Measurements from ENCODE around the gene PDE3B.
"Not testable (repeated sequence)": the region's sequence is repeated elsewhere in the genome, so short reads cannot be mapped to it uniquely, and the experiment has no call there.

PDE3B gene

DNA sequence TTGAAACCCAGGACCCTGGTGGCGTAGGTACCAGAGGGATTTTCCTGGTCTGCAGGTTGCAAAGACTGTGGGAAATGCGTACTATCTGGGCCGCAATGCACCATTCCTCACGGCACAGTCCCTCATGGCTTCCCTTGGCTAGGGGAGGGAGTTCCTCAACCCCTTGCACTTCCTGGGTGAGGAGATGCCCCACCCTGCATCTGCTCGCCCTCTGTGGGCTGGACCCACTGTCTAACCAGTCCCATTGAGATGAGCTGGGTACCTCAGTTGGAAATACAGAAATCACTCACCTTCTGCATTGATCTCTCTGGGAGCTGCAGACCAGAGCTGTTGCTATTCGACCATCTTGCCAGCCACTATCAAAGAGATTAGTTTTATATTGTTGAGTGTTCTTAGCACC lies 100.1 kb downstream of the PDE3B start:
- not testable (repeated sequence) for H3K27ac ChIP-seq (ENCODE audit: low read depth, low read length, severe bottlenecking); H3K4me1 ChIP-seq (ENCODE audit: control insufficient read depth, insufficient read depth, low read length, poor library complexity, severe bottlenecking); H3K36me3 ChIP-seq (ENCODE audit: control insufficient read depth, insufficient read depth, low read length); H3K9me3 ChIP-seq (ENCODE audit: control insufficient read depth, low read length); H3K4me3 ChIP-seq (ENCODE audit: extremely low read depth, insufficient read depth, low read length, poor library complexity, severe bottlenecking)
- 87 to 100% methylated on average over 4 to 5 of the region's 6 CpGs for WGBS, 2 experiments (ENCODE audit: insufficient coverage in 2 of 2)

DNA sequence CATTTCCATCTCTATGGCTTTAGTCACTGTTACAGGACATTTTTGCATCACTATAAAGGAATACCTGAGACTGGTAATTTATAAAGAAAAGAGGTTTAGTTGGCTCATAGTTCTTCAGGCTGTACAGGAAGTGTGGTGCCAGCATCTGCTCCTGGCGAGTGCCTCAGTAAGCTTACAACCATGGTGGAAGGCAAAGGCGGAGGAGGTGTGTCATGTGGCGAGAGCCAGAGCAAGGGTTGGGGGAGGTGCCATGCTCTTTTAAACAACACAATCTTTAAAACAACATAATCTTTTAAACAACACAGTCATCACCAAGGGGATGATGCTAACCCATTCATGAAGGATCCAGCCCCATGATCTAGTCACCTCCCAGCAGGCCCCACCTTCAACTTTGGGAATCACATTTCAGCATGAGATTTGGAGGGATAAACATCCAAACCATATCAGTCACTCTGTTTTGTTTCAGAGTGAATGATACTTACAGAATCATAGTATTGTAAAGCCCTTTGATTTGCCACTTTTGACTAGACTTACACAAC lies 103.3 kb downstream of the PDE3B start:
- Histone ChIP-seq H3K36me3 (ENCODE audit: control insufficient read depth, insufficient read depth, low read length) (no peaks in the 10 kb centered on the region), H3K4me1 (ENCODE audit: control insufficient read depth, insufficient read depth, low read length, poor library complexity, severe bottlenecking) (no peaks in the 10 kb centered on the region), H3K27ac (ENCODE audit: low read depth, low read length, severe bottlenecking) (no peak overlapping the region), H3K4me3 (ENCODE audit: extremely low read depth, insufficient read depth, low read length, poor library complexity, severe bottlenecking) (no peak overlapping the region), H3K9me3 (ENCODE audit: control insufficient read depth, low read length) (no peaks in the 10 kb centered on the region)
- 67 to 78% methylated on average over 1 to 3 of the region's 3 CpGs for WGBS, 2 experiments (ENCODE audit: insufficient coverage in 2 of 2)

DNA sequence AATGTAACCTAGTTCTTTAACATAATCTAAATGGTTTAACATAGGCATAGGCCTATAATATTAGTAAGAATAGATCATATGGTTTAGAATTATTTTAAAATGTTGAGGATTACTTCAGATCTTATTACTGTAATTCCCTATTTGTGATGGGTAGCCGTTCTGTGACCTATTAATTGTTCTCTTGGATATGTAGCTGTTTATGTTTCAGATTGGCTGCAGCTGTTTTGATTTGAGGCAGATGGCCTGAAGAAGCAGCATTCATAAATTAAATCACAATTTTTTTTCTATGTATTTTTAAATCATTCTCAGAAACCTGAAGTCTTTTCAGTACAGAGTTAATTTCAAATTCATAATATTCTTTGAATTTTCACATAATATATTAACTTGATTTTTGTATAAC lies 104.5 kb downstream of the PDE3B start:
- Histone ChIP-seq H3K9me3 (ENCODE audit: control insufficient read depth, low read length) (no peaks in the 10 kb centered on the region), H3K4me3 (ENCODE audit: extremely low read depth, insufficient read depth, low read length, poor library complexity, severe bottlenecking) (no peak overlapping the region), H3K4me1 (ENCODE audit: control insufficient read depth, insufficient read depth, low read length, poor library complexity, severe bottlenecking) (no peaks in the 10 kb centered on the region), H3K27ac (ENCODE audit: low read depth, low read length, severe bottlenecking) (no peak overlapping the region), H3K36me3 (ENCODE audit: control insufficient read depth, insufficient read depth, low read length) (no peaks in the 10 kb centered on the region)
- WGBS, 2 experiments (ENCODE audit: insufficient coverage in 2 of 2), result no CpG with 5 or more reads among the region's 1 CpG

DNA sequence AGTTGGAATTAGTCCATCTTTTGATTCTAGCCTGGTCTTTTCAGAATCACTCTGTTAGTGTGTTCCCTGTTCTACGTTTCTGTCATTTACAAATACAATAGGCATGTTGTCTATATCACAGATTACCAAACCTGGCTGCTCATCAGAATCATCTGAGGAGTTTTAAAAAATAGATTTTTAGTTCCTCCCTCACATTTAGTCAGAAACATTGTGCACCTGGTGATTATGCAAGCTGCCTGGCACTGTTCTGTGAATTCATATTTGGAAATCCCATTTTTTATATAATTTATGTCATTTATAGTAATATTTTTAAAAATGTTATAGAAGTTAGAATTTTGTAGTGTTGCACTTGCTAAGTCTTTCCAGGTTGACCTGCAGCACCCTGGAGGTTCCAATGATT lies 107.3 kb downstream of the PDE3B start:
- 92 to 100% methylated on average over 1 of the region's 1 CpG for WGBS, 2 experiments (ENCODE audit: insufficient coverage in 2 of 2)
- H3K36me3 ChIP-seq (ENCODE audit: control insufficient read depth, insufficient read depth, low read length), result no peaks in the 10 kb centered on the region

DNA sequence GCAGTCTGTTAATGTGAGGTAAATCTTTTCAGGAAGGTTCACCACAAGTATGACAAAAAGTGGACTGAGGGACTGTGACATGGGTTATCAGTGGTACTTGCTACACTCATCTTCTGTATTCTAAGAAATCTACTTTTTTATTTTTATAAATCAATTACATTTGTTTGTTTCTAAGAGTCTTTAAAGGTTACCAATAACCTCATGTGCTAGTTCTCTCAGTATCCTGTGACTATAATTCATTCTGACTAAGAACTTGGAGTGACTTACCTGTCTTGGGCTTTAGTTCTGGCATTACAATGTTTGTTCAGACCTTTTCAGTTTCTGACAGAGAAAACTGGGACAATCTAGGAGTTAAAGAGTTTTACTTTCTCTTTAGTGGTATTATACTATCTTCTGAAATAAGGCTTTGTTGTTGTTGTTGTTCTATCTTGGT lies 108.4 kb downstream of the PDE3B start:
- H3K4me1 ChIP-seq (ENCODE audit: control insufficient read depth, insufficient read depth, low read length, poor library complexity, severe bottlenecking), result no peaks in the 10 kb centered on the region
- H3K9me3 ChIP-seq (ENCODE audit: control insufficient read depth, low read length), result no peaks in the 10 kb centered on the region
- H3K27ac ChIP-seq (ENCODE audit: low read depth, low read length, severe bottlenecking), result no peak overlapping the region
- H3K4me3 ChIP-seq (ENCODE audit: extremely low read depth, insufficient read depth, low read length, poor library complexity, severe bottlenecking), result no peak overlapping the region
- no peaks in the 10 kb centered on the region for H3K36me3 ChIP-seq (ENCODE audit: control insufficient read depth, insufficient read depth, low read length)

More for the DNA sequence above, 107.3 kb downstream of the PDE3B start:
- Histone ChIP-seq H3K27ac (ENCODE audit: low read depth, low read length, severe bottlenecking) (no peak overlapping the region), H3K4me1 (ENCODE audit: control insufficient read depth, insufficient read depth, low read length, poor library complexity, severe bottlenecking) (no peaks in the 10 kb centered on the region), H3K9me3 (ENCODE audit: control insufficient read depth, low read length) (no peaks in the 10 kb centered on the region), H3K4me3 (ENCODE audit: extremely low read depth, insufficient read depth, low read length, poor library complexity, severe bottlenecking) (no peak overlapping the region)

DNA sequence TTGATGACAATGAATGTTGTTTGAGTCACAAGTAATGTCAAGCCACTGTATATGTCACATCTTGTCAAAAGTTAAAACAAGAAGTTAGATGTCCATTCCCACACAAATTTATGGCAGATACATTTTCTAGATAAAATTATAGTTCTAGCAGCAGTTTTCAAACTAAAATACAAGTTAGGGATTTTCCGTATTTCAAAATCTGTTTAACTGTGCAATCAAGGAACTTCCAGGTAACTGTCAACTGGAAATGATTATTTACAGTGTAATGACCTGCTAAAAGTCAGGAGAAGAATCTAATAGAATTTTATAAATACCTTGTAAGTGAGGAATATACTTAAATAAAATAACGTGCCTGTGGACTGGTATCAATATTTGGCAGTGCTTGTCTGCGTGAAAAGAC lies 111.5 kb downstream of the PDE3B start:
- WGBS, 2 experiments (ENCODE audit: insufficient coverage in 2 of 2), result 100% methylated on average over 1 of the region's 3 CpGs; no CpG with 5 or more reads in 1 of the 2 experiments
- Histone ChIP-seq H3K27ac (ENCODE audit: low read depth, low read length, severe bottlenecking) (no peak overlapping the region), H3K9me3 (ENCODE audit: control insufficient read depth, low read length) (no peaks in the 10 kb centered on the region), H3K4me1 (ENCODE audit: control insufficient read depth, insufficient read depth, low read length, poor library complexity, severe bottlenecking) (no peaks in the 10 kb centered on the region), H3K36me3 (ENCODE audit: control insufficient read depth, insufficient read depth, low read length) (no peaks in the 10 kb centered on the region), H3K4me3 (ENCODE audit: extremely low read depth, insufficient read depth, low read length, poor library complexity, severe bottlenecking) (no peak overlapping the region)

DNA sequence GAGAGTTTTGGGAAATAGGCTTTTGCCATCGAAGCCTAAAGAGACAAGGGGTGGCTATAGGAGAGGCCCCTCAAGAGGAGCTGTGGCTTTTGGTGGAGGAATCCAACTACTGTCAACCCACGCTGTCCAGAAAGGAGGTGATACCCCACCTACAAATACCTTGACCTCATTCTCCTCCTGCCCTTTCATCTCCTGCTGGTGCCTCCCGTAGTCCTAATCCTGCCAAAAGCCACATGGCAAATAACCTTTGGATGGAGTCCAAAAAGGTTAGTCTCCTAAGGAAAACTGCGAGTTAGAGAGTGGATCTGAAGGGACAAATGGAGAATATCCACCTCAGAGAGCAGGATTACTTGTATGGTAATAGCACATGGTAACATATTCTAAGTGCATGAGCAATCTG lies 112.7 kb downstream of the PDE3B start:
- Histone ChIP-seq H3K4me1 (ENCODE audit: control insufficient read depth, insufficient read depth, low read length, poor library complexity, severe bottlenecking) (no peaks in the 10 kb centered on the region), H3K4me3 (ENCODE audit: extremely low read depth, insufficient read depth, low read length, poor library complexity, severe bottlenecking) (no peak overlapping the region), H3K36me3 (ENCODE audit: control insufficient read depth, insufficient read depth, low read length) (no peaks in the 10 kb centered on the region), H3K27ac (ENCODE audit: low read depth, low read length, severe bottlenecking) (no peak overlapping the region), H3K9me3 (ENCODE audit: control insufficient read depth, low read length) (no peaks in the 10 kb centered on the region)
- 80 to 100% methylated on average over 1 to 2 of the region's 4 CpGs for WGBS, 2 experiments (ENCODE audit: insufficient coverage in 2 of 2)

DNA sequence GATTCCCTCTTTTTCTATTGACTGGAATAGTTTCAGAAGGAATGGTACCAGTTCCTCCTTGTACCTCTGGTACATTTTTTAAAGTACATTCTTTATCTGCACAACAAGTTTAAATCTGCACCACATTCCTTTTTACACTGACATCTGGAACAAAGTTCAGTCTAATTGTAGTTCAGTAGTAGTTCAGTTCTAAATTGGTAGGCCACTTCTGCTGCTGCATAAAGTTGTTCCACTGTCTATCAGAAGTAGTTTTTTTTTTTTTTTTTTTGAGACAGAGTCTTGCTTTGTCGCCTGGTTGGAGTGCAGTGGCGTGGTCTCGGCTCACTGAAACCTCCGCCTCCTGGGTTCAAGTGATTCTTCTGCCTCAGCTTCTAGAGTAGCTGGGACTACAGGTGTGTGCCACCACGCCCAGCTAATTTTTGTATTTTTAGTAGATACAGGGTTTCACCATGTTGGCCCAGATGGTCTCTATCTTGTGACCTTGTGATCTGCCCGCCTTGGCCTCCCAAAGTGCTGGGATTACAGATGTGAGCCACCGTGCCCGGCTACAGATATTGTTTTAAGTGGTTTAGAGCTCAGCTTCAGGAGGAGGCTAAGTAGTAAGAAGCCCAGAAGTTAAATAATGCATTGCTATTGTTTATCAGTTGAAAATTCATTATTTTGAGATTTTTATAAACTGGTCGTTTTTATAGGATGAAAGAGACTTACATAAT lies 115.9 kb downstream of the PDE3B start:
- H3K9me3 ChIP-seq (ENCODE audit: control insufficient read depth, low read length); H3K36me3 ChIP-seq (ENCODE audit: control insufficient read depth, insufficient read depth, low read length); H3K4me3 ChIP-seq (ENCODE audit: extremely low read depth, insufficient read depth, low read length, poor library complexity, severe bottlenecking); H3K4me1 ChIP-seq (ENCODE audit: control insufficient read depth, insufficient read depth, low read length, poor library complexity, severe bottlenecking); H3K27ac ChIP-seq (ENCODE audit: low read depth, low read length, severe bottlenecking): not testable (repeated sequence)
- 90 to 94% methylated on average over 7 of the region's 9 CpGs for WGBS, 2 experiments (ENCODE audit: insufficient coverage in 2 of 2)

DNA sequence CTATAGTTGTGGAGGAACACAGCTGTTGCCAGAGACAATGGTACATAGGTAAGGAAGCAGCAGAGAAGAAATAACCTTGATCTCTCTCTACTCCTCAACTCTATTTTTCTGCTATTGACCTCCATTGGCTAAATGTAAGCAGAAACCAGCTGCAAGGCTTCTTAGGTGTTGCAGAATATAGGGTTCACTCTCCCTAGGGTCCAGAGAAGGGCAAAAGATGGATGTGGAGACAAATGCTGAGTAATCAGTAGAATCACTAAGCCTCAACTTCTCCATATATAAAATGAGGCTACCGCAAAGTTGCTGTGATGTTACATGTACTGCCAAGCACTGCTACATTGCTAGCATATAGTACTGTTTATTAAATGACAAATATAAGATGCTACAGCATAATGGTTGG lies 120.6 kb downstream of the PDE3B start:
- Histone ChIP-seq H3K27ac (ENCODE audit: low read depth, low read length, severe bottlenecking) (no peak overlapping the region), H3K4me1 (ENCODE audit: control insufficient read depth, insufficient read depth, low read length, poor library complexity, severe bottlenecking) (no peaks in the 10 kb centered on the region), H3K9me3 (ENCODE audit: control insufficient read depth, low read length) (no peaks in the 10 kb centered on the region), H3K4me3 (ENCODE audit: extremely low read depth, insufficient read depth, low read length, poor library complexity, severe bottlenecking) (no peak overlapping the region), H3K36me3 (ENCODE audit: control insufficient read depth, insufficient read depth, low read length) (no peaks in the 10 kb centered on the region)
- WGBS, 2 experiments (ENCODE audit: insufficient coverage in 2 of 2), result no CpG with 5 or more reads among the region's 1 CpG

DNA sequence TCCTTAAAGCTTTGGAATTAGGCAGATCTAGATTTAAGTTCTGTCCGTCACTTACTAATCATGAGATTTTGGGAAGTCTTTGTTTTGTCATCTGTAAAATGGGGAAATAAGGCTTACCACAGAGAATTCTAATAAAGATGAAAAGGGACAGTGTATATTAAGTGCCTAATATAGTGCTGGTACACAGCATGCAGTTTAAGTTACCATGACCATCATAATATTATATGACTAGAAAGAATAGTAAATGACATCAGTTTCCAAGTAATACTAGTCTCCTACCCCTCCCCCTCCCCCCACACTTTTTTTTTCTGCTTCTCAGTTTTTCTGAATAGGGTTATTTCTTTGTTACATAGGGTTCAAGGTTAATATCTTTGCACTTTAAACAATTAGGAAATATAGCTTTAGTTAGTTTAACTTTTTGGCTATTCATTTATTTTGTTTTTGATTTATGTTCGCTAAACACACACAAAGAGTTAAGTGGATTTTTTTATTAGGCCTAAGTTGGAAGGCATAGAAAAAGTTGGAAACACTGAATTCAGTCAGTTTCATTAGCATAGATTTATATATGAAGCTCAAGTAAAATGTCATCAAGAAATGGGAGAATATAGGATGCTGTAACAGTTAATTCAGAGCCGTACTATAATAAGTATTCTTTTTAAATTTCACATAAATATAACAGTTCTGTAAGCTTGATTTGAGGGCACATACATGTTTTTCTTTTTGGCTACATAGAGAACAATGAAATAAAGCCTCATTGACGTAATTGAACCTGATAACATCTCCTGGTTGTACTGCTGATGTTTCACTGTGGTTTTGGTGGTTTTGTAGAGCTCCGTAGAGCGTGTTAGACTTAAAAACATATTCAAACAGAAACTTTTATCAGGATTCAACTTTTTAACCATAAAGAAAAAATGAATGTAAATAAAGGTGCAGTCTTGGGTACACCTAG lies 121.2 kb downstream of the PDE3B start:
- H3K4me1 ChIP-seq (ENCODE audit: control insufficient read depth, insufficient read depth, low read length, poor library complexity, severe bottlenecking), result no peaks in the 10 kb centered on the region
- H3K9me3 ChIP-seq (ENCODE audit: control insufficient read depth, low read length), result no peaks in the 10 kb centered on the region
- no peak overlapping the region for H3K27ac ChIP-seq (ENCODE audit: low read depth, low read length, severe bottlenecking)
- 100% methylated on average over 1 to 2 of the region's 6 CpGs for WGBS, 2 experiments (ENCODE audit: insufficient coverage in 2 of 2)
- H3K36me3 ChIP-seq (ENCODE audit: control insufficient read depth, insufficient read depth, low read length), result no peaks in the 10 kb centered on the region
- no peak overlapping the region for H3K4me3 ChIP-seq (ENCODE audit: extremely low read depth, insufficient read depth, low read length, poor library complexity, severe bottlenecking)

DNA sequence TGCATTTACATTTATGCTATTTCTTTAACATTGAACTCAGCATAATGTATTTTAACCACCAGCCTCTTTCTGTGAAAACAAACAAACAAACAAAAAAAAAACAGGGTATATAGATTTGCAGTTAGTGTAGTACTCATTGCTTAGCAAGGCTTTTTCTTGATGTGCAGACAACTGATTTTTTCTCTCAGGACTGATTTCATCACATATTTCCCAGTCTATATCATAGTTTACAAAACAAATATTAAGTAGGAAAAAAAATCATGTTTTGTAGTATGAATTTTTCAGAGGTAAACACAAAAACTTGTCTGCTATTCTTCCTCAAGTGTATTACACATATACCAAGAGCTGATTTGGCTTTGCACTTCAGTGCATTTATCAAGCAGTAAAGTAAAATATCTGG lies 123.0 kb downstream of the PDE3B start:
- Histone ChIP-seq H3K27ac (ENCODE audit: low read depth, low read length, severe bottlenecking) (no peak overlapping the region), H3K4me3 (ENCODE audit: extremely low read depth, insufficient read depth, low read length, poor library complexity, severe bottlenecking) (no peak overlapping the region), H3K4me1 (ENCODE audit: control insufficient read depth, insufficient read depth, low read length, poor library complexity, severe bottlenecking) (no peaks in the 10 kb centered on the region), H3K9me3 (ENCODE audit: control insufficient read depth, low read length) (no peaks in the 10 kb centered on the region), H3K36me3 (ENCODE audit: control insufficient read depth, insufficient read depth, low read length) (no peaks in the 10 kb centered on the region)
